Trophoblast cell (in vitro differentiated cells and primary cell): ENCODE measurements around the gene CSTF1.

ENCODE experiments used
- DNase-seq, 2 donors: peaks; one replicate each; pipeline ENCODE4 v3.0.0-alpha.2; 2016
- H2AFZ ChIP-seq: 2 replicates; pipeline ENCODE4 v1.6.1; 2013; ENCODE audit warnings: low read length, moderate library complexity, mild to moderate bottlenecking; ENCODE audit not compliant: insufficient read depth, poor library complexity
- H2AK5ac ChIP-seq: 2 replicates; pipeline ENCODE4 v1.6.1; 2013; ENCODE audit warnings: mild to moderate bottlenecking, low read length
- H2BK120ac ChIP-seq: 2 replicates; pipeline ENCODE4 v1.6.1; 2013; ENCODE audit warnings: low read length, mild to moderate bottlenecking, moderate library complexity; ENCODE audit not compliant: insufficient read depth, poor library complexity
- H2BK12ac ChIP-seq: 2 replicates; pipeline ENCODE4 v1.6.1; 2013; ENCODE audit warnings: mild to moderate bottlenecking, low read length, moderate library complexity
- H2BK5ac ChIP-seq: 2 replicates; pipeline ENCODE4 v1.6.1; 2013; ENCODE audit warnings: low read length, low read depth, moderate library complexity, mild to moderate bottlenecking; ENCODE audit not compliant: poor library complexity
- H3K14ac ChIP-seq: 2 replicates; pipeline ENCODE4 v1.6.1; 2013; ENCODE audit warnings: mild to moderate bottlenecking, low read length
- H3K18ac ChIP-seq: 2 replicates; pipeline ENCODE4 v1.6.1; 2013; ENCODE audit warnings: mild to moderate bottlenecking, low read length
- H3K23ac ChIP-seq: 2 replicates; pipeline ENCODE4 v1.6.1; 2013; ENCODE audit warnings: low read length
- H3K27ac ChIP-seq: 2 replicates; pipeline ENCODE4 v1.5.1; 2013; ENCODE audit warnings: low read depth, mild to moderate bottlenecking, inconsistent platforms, low read length, moderate library complexity
- H3K27me3 ChIP-seq: 2 replicates; pipeline ENCODE4 v1.6.1; 2013; ENCODE audit warnings: inconsistent platforms, mild to moderate bottlenecking, low read length, moderate library complexity; ENCODE audit not compliant: insufficient read depth
- H3K36me3 ChIP-seq, 2 experiments: 1 replicate in 1 of 2; 2 replicates in 1 of 2; pipeline ENCODE4 v1.6.1; 2013; ENCODE audit warnings: low read length in 2 of 2, mild to moderate bottlenecking in 2 of 2, moderate library complexity in 1 of 2; ENCODE audit not compliant: insufficient read depth in 2 of 2, control insufficient read depth in 1 of 2
- H3K4ac ChIP-seq: 2 replicates; pipeline ENCODE4 v1.6.1; 2013; ENCODE audit warnings: low read depth, mild to moderate bottlenecking, low read length, moderate library complexity
- H3K4me1 ChIP-seq, 2 experiments: 1 replicate in 1 of 2; 2 replicates in 1 of 2; pipeline ENCODE4 v1.6.1; 2013; ENCODE audit warnings: low read length in 2 of 2, mild to moderate bottlenecking in 2 of 2, moderate library complexity in 1 of 2; ENCODE audit not compliant: insufficient read depth in 2 of 2, control insufficient read depth in 1 of 2
- H3K4me2 ChIP-seq: 2 replicates; pipeline ENCODE4 v1.6.1; 2013; ENCODE audit warnings: inconsistent platforms, mild to moderate bottlenecking, low read length, moderate library complexity
- H3K4me3 ChIP-seq: 2 replicates; pipeline ENCODE4 v1.5.1; 2013; ENCODE audit warnings: mild to moderate bottlenecking, low read depth, low read length, inconsistent platforms
- H3K79me1 ChIP-seq: one replicate; pipeline ENCODE4 v1.6.1; 2013; ENCODE audit warnings: low read length
- H3K79me2 ChIP-seq: 2 replicates; pipeline ENCODE4 v1.6.1; 2013; ENCODE audit warnings: low read length, mild to moderate bottlenecking; ENCODE audit not compliant: control insufficient read depth, insufficient read depth, poor library complexity
- H3K9ac ChIP-seq: 2 replicates; pipeline ENCODE4 v1.6.1; 2013; ENCODE audit warnings: mild to moderate bottlenecking, low read length
- H3K9me3 ChIP-seq: 2 replicates; pipeline ENCODE4 v1.6.1; 2013; ENCODE audit warnings: low read depth, mild to moderate bottlenecking, control low read depth, inconsistent platforms, low read length; ENCODE audit not compliant: insufficient read depth
- H4K12ac ChIP-seq: 2 replicates; pipeline ENCODE4 v1.6.1; 2013; ENCODE audit warnings: low read depth, mild to moderate bottlenecking, low read length, moderate library complexity
- H4K8ac ChIP-seq: 2 replicates; pipeline ENCODE4 v1.6.1; 2013; ENCODE audit warnings: low read depth, mild to moderate bottlenecking, low read length, moderate library complexity
- H4K91ac ChIP-seq: one replicate; pipeline ENCODE4 v1.6.1; 2013; ENCODE audit warnings: low read depth, mild to moderate bottlenecking, low read length, moderate library complexity
- WGBS: extraction: QIAGEN DNeasy Blood & Tissue Kit; methylation state at CpG from one replicate; pipeline ENCODE4 v1.1.7; 2013; ENCODE audit warnings: missing lambda C conversion rate; ENCODE audit not compliant: insufficient read length, insufficient coverage; ENCODE audit errors: extremely low coverage; 5-methylcytosine and 5-hydroxymethylcytosine counted together

The CSTF1 gene

DNA sequence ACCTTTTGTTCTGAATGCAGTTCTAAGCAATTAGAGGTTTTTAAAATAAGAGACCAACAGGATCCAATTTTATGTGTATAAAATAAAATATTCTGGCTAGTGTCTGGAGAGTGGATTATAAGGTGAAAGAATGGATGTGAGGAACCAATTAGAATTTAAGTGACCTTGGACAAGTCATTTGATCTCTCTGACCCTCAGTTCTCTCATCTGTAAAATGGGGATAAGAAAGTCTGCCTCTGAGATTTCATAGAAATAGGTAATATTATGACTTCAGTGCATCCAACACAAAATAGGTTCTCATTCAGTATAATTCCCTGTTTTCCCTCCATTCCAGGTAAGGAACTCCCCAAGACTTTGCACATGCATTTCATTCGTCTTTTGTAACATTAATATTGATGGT, 38.5 kb downstream of the CSTF1 start:
- Histone ChIP-seq H3K79me2 (no peaks in the 10 kb centered on the region), H3K23ac (no peak overlapping the region), H2BK5ac (no peak overlapping the region), H3K4me1 (peaks cover 0 to 4% of the 10 kb centered on the region in 2 experiments), H3K14ac (no peak overlapping the region), H4K91ac (no peak overlapping the region), H3K27ac (no peak overlapping the region), H3K36me3 (no peaks in the 10 kb centered on the region), H3K18ac (no peak overlapping the region), H3K9me3 (no peaks in the 10 kb centered on the region), H3K9ac (no peak overlapping the region), H3K27me3 (no peaks in the 10 kb centered on the region), H4K12ac (no peak overlapping the region), H4K8ac (no peak overlapping the region), H2BK12ac (no peak overlapping the region), H2AK5ac (no peak overlapping the region), H3K4ac (no peak overlapping the region), H2AFZ (no peak overlapping the region), H3K79me1 (no peaks in the 10 kb centered on the region), H3K4me3 (no peak overlapping the region), H3K4me2 (no peak overlapping the region), H2BK120ac (no peak overlapping the region)
- WGBS: no CpG with 5 or more reads among the region's 1 CpG
- no peak for DNase-seq

DNA sequence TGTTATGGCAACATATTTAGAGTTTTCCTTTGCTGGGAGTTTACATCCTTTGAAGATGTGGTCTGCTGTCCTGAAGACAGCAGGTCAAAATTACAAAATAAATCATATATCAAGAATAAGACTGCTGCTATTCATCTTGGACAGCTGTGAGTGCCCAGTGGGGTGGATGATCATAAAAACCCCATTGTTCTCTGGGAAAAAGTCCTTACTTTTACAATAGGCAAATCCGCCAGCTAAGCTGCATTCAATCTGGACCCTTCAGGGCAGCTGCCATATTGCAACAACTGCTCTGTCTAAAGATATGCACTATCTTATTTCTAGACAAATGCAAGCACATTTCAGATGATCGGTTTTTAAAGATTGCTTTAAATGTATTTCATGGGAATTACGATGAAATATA, 39.0 kb downstream of the CSTF1 start:
- Histone ChIP-seq H3K4me3 (no peak overlapping the region), H3K79me1 (no peaks in the 10 kb centered on the region), H3K4me1 (peaks cover 0 to 4% of the 10 kb centered on the region in 2 experiments), H3K36me3 (no peaks in the 10 kb centered on the region), H3K27me3 (no peaks in the 10 kb centered on the region), H3K79me2 (no peaks in the 10 kb centered on the region), H3K4me2 (no peak overlapping the region), H3K9ac (no peak overlapping the region), H4K12ac (no peak overlapping the region), H2AK5ac (no peak overlapping the region), H3K9me3 (no peaks in the 10 kb centered on the region), H2AFZ (no peak overlapping the region), H2BK12ac (no peak overlapping the region), H3K4ac (no peak overlapping the region), H4K8ac (no peak overlapping the region), H3K14ac (no peak overlapping the region), H2BK120ac (no peak overlapping the region), H3K27ac (no peak overlapping the region), H3K23ac (no peak overlapping the region), H3K18ac (no peak overlapping the region), H4K91ac (no peak overlapping the region), H2BK5ac (no peak overlapping the region)
- WGBS: no CpG with 5 or more reads among the region's 3 CpGs
- no peak for DNase-seq

DNA sequence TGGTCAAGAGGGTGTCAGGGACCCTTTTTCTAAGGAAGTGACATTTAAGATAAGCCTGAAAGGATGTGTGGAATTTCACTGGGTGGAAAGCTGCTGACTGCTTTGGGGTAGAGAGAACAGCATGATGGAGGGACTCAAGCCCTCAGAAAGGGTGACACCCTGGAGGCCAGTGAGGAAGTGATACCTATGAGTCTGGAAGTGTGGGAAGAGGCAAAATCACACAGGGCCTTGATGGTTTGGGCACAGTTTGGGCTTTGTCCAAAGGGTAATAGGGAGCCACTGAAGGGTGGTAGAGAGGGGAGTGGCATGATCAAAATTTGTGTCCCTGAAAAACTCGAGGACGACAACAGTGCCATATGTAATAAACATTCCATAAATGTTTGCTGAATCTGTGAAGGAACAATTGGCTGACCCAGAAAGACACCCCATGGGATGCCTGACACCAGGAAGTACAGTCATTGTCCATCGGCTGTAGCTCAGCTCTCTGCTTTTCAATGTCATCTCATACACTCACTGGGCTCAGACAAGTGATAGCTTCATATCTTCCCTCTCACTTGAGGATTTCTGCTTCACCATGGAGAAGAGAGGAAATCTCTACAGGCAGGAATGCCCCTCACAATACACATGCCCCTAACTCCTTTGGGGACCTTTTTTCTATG, 40.9 kb downstream of the CSTF1 start:
- Histone ChIP-seq H3K9me3 (no peaks in the 10 kb centered on the region), H3K4me3 (no peak overlapping the region), H4K12ac (no peak overlapping the region), H4K8ac (no peak overlapping the region), H3K36me3 (no peaks in the 10 kb centered on the region), H3K14ac (no peak overlapping the region), H3K9ac (no peak overlapping the region), H2BK120ac (no peak overlapping the region), H2AFZ (no peak overlapping the region), H4K91ac (no peak overlapping the region), H3K27ac (no peak overlapping the region), H3K4me1 (peaks cover 0 to 7% of the 10 kb centered on the region in 2 experiments), H3K18ac (no peak overlapping the region), H3K4me2 (no peak overlapping the region), H3K79me2 (no peaks in the 10 kb centered on the region), H3K79me1 (no peaks in the 10 kb centered on the region), H2BK5ac (no peak overlapping the region), H3K23ac (no peak overlapping the region), H2AK5ac (no peak overlapping the region), H3K27me3 (no peaks in the 10 kb centered on the region), H2BK12ac (no peak overlapping the region), H3K4ac (no peak overlapping the region)
- no CpG with 5 or more reads among the region's 3 CpGs for WGBS
- no peak for DNase-seq

DNA sequence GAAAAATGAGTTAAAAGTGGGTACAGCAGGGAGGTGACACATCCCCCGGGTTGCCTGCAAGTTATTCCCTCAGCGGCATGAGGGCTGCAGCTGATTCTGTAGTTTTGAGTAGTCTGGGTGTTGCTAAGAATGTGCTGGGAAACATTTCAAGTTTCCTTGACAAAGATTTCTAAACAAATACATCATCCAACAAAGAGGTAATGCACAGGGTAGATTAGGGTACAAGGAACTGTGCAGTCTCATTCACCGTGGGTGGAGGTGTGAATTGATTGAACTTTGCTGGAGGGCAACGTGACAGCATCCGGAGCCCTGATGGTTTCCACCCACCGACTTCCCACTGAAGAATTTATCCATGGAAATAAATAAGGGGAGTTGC, 41.4 kb downstream of the CSTF1 start:
- no CpG with 5 or more reads among the region's 6 CpGs for WGBS
- H4K91ac ChIP-seq: no peak overlapping the region

More for the DNA sequence above, 41.4 kb downstream of the CSTF1 start:
- H3K4ac ChIP-seq: no peak overlapping the region
- no peaks in the 10 kb centered on the region for H3K79me2 ChIP-seq
- peaks cover 0 to 7% of the 10 kb centered on the region in 2 experiments for H3K4me1 ChIP-seq
- no peak overlapping the region for H3K18ac ChIP-seq
- H3K36me3 ChIP-seq: no peaks in the 10 kb centered on the region
- no peak overlapping the region for H4K8ac ChIP-seq
- H3K27me3 ChIP-seq: no peaks in the 10 kb centered on the region
- no peak overlapping the region for H3K27ac ChIP-seq
- H2BK5ac ChIP-seq: no peak overlapping the region
- peaks cover 2% of the 10 kb centered on the region for H3K79me1 ChIP-seq
- no peaks in the 10 kb centered on the region for H3K9me3 ChIP-seq
- H2BK12ac ChIP-seq: no peak overlapping the region
- no peak overlapping the region for H3K9ac ChIP-seq
- DNase-seq: peak; percentile 35 to 63
- no peak overlapping the region for H2AFZ ChIP-seq
- no peak overlapping the region for H3K4me3 ChIP-seq
- no peak overlapping the region for H2AK5ac ChIP-seq
- H3K4me2 ChIP-seq: no peak overlapping the region
- H2BK120ac ChIP-seq: no peak overlapping the region
- no peak overlapping the region for H3K23ac ChIP-seq
- H3K14ac ChIP-seq: no peak overlapping the region
- H4K12ac ChIP-seq: no peak overlapping the region
